Activated T-helper 1 cell treated with anti-CD3 and anti-CD28 coated beads, Interleukin-12 subunit alpha, Interleukin-12 subunit beta, Interleukin-2, Interleukin-4 antibody, amounts not matched to agents 30 ng/mL and 10 ng/mL and 1 ng/mL, durations not matched to agents 14 hours and 24 hours and 36 hours (primary cell): ENCODE data around the gene TMSB15C. TPM values are rescaled to one million over a fixed set of nuclear protein-coding genes. Genes with fewer than 3 reads are reported as not detected.
"Not testable (repeated sequence)": the region's sequence is repeated elsewhere in the genome, so short reads cannot be mapped to it uniquely, and the experiment has no call there.

ENCODE experiments used
- DNase-seq: peaks from one replicate; pipeline ENCODE4 v3.0.0; 2021; ENCODE audit warnings: low spot score
- H3K27ac Mint-ChIP-seq: one replicate; pipeline ENCODE4 v1.8.0; 2021; ENCODE audit warnings: mild to moderate bottlenecking, mixed read lengths
- H3K27me3 Mint-ChIP-seq: one replicate; pipeline ENCODE4 v1.8.0; 2022; ENCODE audit warnings: mild to moderate bottlenecking, moderate library complexity, mixed read lengths; ENCODE audit not compliant: insufficient read depth
- H3K36me3 Mint-ChIP-seq: one replicate; pipeline ENCODE4 v1.8.0; 2021; ENCODE audit warnings: low read depth, mixed read lengths
- H3K4me1 Mint-ChIP-seq: one replicate; pipeline ENCODE4 v1.8.0; 2021; ENCODE audit warnings: low read depth, mixed read lengths
- H3K4me3 Mint-ChIP-seq: one replicate; pipeline ENCODE4 v1.8.0; 2021; ENCODE audit warnings: mild to moderate bottlenecking, moderate library complexity, mixed read lengths
- H3K9me3 Mint-ChIP-seq: one replicate; pipeline ENCODE4 v1.8.0; 2021; ENCODE audit warnings: mixed read lengths
- intact Hi-C: fragments of 100-400 bp; cut with micrococcal nuclease; formaldehyde crosslinking; loops from one replicate; pipeline ENCODE4 v1.15.1; 2024
- total RNA-seq: library from RNA; stranded (reverse); gene quantifications from 2 replicates; pipeline ENCODE4 v1.2.3, GENCODE V29; 2022

Gene TMSB15C
- total RNA-seq = 3.4 and 4.3 TPM in 2 replicates

- H3K4me1 Mint-ChIP-seq, DNase-seq, H3K27ac Mint-ChIP-seq: not testable (repeated sequence)
These were observed at the start of gene TMSB15C for GRCh38 chrX:104075778-104076445. TSS of gene TMSB15C (minus strand) at chrX:104076236.

GRCh38 chrX:104122829-104123228 is 46.8 kb upstream of the TMSB15C start:
- no peaks in the 10 kb centered on the region for H3K9me3 Mint-ChIP-seq

More at GRCh38 chrX:104075778-104076445, at the start of gene TMSB15C:
- H3K27me3 Mint-ChIP-seq, H3K9me3 Mint-ChIP-seq, H3K4me3 Mint-ChIP-seq, intact Hi-C loops, H3K36me3 Mint-ChIP-seq: not testable (repeated sequence)

GRCh38 chrX:104118765-104119164 is 42.7 kb upstream of the TMSB15C start:
- DNase-seq = no peak
- Mint-ChIP-seq H3K4me1 (peaks cover 30% of the 10 kb centered on the region), H3K4me3 (no peak overlapping the region), H3K36me3 (no peaks in the 10 kb centered on the region), H3K27me3 (no peaks in the 10 kb centered on the region), H3K9me3 (no peaks in the 10 kb centered on the region), H3K27ac (no peak overlapping the region)
- intact Hi-C loops = no loop called here

More at GRCh38 chrX:104122829-104123228, 46.8 kb upstream of the TMSB15C start:
- no peak overlapping the region for H3K27ac Mint-ChIP-seq
- H3K27me3 Mint-ChIP-seq = no peaks in the 10 kb centered on the region
- no peaks in the 10 kb centered on the region for H3K36me3 Mint-ChIP-seq
- intact Hi-C loops = no loop called here
- H3K4me1 Mint-ChIP-seq = peaks cover 25% of the 10 kb centered on the region
- DNase-seq = no peak
- no peak overlapping the region for H3K4me3 Mint-ChIP-seq

- Mint-ChIP-seq H3K4me3 (no peak overlapping the region), H3K27me3 (peaks cover 8% of the 10 kb centered on the region), H3K4me1 (peaks cover 31% of the 10 kb centered on the region), H3K9me3 (no peaks in the 10 kb centered on the region), H3K27ac (no peak overlapping the region), H3K36me3 (no peaks in the 10 kb centered on the region)
- DNase-seq = no peak
- intact Hi-C loops = no loop called here
These were observed 41.7 kb upstream of the TMSB15C start for GRCh38 chrX:104117759-104118158.

- peaks cover 8% of the 10 kb centered on the region for H3K27me3 Mint-ChIP-seq
These were observed 37.4 kb upstream of the TMSB15C start for GRCh38 chrX:104113222-104113965.

GRCh38 chrX:104112326-104112951 is 36.4 kb upstream of the TMSB15C start, which contains the start of gene ZCCHC18:
TSS of gene ZCCHC18 (plus strand) at chrX:104112523. CDS start at chrX:104114112, 1,589 bp downstream.
- peaks cover 10% of the 10 kb centered on the region for H3K4me1 Mint-ChIP-seq
- H3K9me3 Mint-ChIP-seq = no peaks in the 10 kb centered on the region
- peaks cover 8% of the 10 kb centered on the region for H3K27me3 Mint-ChIP-seq
- intact Hi-C loops = loop anchor here (1.0 kb wide), 2 partner anchors 13 to 267 kb away; no protein-coding TSS in a partner anchor
- H3K36me3 Mint-ChIP-seq = no peaks in the 10 kb centered on the region
- peak within 1 kb of the TSS; percentile 29 for H3K27ac Mint-ChIP-seq
- DNase-seq = peak; percentile 5
- H3K4me3 Mint-ChIP-seq = peak within 1 kb of the TSS; percentile 83

More at GRCh38 chrX:104113222-104113965, 37.4 kb upstream of the TMSB15C start:
- H3K36me3 Mint-ChIP-seq = no peaks in the 10 kb centered on the region
- no peaks in the 10 kb centered on the region for H3K9me3 Mint-ChIP-seq
- intact Hi-C loops = no loop called here
- H3K27ac Mint-ChIP-seq = no peak overlapping the region
- peak overlapping the region; percentile 83 for H3K4me3 Mint-ChIP-seq
- H3K4me1 Mint-ChIP-seq = peaks cover 19% of the 10 kb centered on the region
- DNase-seq = peak; percentile 12

GRCh38 chrX:104110491-104111240 is 34.6 kb upstream of the TMSB15C start:
- DNase-seq, H3K4me3 Mint-ChIP-seq, H3K9me3 Mint-ChIP-seq, H3K4me1 Mint-ChIP-seq, H3K36me3 Mint-ChIP-seq, intact Hi-C loops, H3K27ac Mint-ChIP-seq: not testable (repeated sequence)
- peaks cover 13% of the 10 kb centered on the region for H3K27me3 Mint-ChIP-seq

- Mint-ChIP-seq H3K36me3 (no peaks in the 10 kb centered on the region), H3K27me3 (peaks cover 13% of the 10 kb centered on the region), H3K4me1 (peaks cover 9% of the 10 kb centered on the region), H3K9me3 (no peaks in the 10 kb centered on the region), H3K27ac (no peak overlapping the region), H3K4me3 (no peak overlapping the region)
- intact Hi-C loops = no loop called here
- DNase-seq = no peak
These were observed 32.9 kb upstream of the TMSB15C start for GRCh38 chrX:104108955-104109354.

GRCh38 chrX:104105330-104106262 is 29.6 kb upstream of the TMSB15C start:
- H3K27ac Mint-ChIP-seq = no peak overlapping the region
- H3K4me3 Mint-ChIP-seq = no peak overlapping the region
- H3K4me1 Mint-ChIP-seq = no peaks in the 10 kb centered on the region
- H3K36me3 Mint-ChIP-seq = no peaks in the 10 kb centered on the region
- DNase-seq = no peak
- H3K27me3 Mint-ChIP-seq = peaks cover 6% of the 10 kb centered on the region
- intact Hi-C loops = no loop called here
- H3K9me3 Mint-ChIP-seq = no peaks in the 10 kb centered on the region

GRCh38 chrX:104104676-104105075 is 28.6 kb upstream of the TMSB15C start:
- intact Hi-C loops = no loop called here
- Mint-ChIP-seq H3K4me3 (no peak overlapping the region), H3K9me3 (no peaks in the 10 kb centered on the region), H3K27me3 (peaks cover 7% of the 10 kb centered on the region), H3K4me1 (no peaks in the 10 kb centered on the region), H3K36me3 (no peaks in the 10 kb centered on the region), H3K27ac (no peak overlapping the region)
- no peak for DNase-seq

GRCh38 chrX:104098919-104099318 is 22.9 kb upstream of the TMSB15C start:
- no peak overlapping the region for H3K27ac Mint-ChIP-seq
- intact Hi-C loops = loop anchor here (1.0 kb wide), 2 partner anchors 13 to 37 kb away; partner anchors contain the start of gene ZCCHC18
- H3K4me3 Mint-ChIP-seq = no peak overlapping the region
- peaks cover 16% of the 10 kb centered on the region for H3K27me3 Mint-ChIP-seq
- H3K36me3 Mint-ChIP-seq = no peaks in the 10 kb centered on the region
- no peaks in the 10 kb centered on the region for H3K4me1 Mint-ChIP-seq
- no peak for DNase-seq
- H3K9me3 Mint-ChIP-seq = no peaks in the 10 kb centered on the region
